Measurements from ENCODE around the gene PIK3R3. TPM values are rescaled to one million over a fixed set of nuclear protein-coding genes. Genes with fewer than 3 reads are reported as not detected.

PIK3R3 gene
- total and polyA plus RNA-seq, 2 experiments from 2014 or later, result 8.4 to 16.8 TPM

DNA sequence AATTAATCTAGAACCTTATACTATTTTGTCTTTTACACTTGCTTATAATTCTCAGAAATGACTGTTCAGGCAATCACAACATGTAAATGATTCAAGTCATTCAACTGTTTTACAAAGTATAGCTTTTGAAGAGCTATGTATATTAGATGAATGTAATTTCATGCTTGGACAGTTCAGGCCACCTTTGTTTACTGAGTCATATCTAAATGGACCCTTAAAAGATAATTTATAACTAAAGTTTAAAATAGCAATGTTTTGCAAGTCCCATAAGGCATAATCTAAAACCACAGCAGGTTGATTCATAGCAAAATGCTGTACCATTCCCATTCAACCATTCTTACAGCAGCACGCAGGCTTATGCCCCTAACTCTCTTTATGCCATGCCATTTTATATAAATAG, 64.8 kb downstream of the PIK3R3 start:
- H3K27ac ChIP-seq, result no peak overlapping the region
- H3K9me3 ChIP-seq (ENCODE audit: low read depth), result no peaks in the 10 kb centered on the region
- no peak overlapping the region for H3K4me2 ChIP-seq
- H3K4me1 ChIP-seq (ENCODE audit: insufficient read depth), result peaks cover 6% of the 10 kb centered on the region
- DNase-seq (ENCODE audit: low spot score), result no peak
- TF ChIP-seq, protein P1, sequence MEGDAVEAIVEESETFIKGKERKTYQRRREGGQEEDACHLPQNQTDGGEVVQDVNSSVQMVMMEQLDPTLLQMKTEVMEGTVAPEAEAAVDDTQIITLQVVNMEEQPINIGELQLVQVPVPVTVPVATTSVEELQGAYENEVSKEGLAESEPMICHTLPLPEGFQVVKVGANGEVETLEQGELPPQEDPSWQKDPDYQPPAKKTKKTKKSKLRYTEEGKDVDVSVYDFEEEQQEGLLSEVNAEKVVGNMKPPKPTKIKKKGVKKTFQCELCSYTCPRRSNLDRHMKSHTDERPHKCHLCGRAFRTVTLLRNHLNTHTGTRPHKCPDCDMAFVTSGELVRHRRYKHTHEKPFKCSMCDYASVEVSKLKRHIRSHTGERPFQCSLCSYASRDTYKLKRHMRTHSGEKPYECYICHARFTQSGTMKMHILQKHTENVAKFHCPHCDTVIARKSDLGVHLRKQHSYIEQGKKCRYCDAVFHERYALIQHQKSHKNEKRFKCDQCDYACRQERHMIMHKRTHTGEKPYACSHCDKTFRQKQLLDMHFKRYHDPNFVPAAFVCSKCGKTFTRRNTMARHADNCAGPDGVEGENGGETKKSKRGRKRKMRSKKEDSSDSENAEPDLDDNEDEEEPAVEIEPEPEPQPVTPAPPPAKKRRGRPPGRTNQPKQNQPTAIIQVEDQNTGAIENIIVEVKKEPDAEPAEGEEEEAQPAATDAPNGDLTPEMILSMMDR (IDR thresholded peaks at IDR 0.05; ENCODE audit: poor library complexity), result no peak
- H2AFZ ChIP-seq, result no peak overlapping the region
- no peak overlapping the region for H3K4me3 ChIP-seq
- no peaks in the 10 kb centered on the region for H4K20me1 ChIP-seq (ENCODE audit: insufficient read depth, poor library complexity, severe bottlenecking)
- no peaks in the 10 kb centered on the region for H3K27me3 ChIP-seq
- H3K79me2 ChIP-seq, result no peaks in the 10 kb centered on the region
- no peaks in the 10 kb centered on the region for H3K9me2 ChIP-seq (replicated peaks; ENCODE audit: insufficient read depth)
- no peaks in the 10 kb centered on the region for H3K36me3 ChIP-seq (replicated peaks; ENCODE audit: insufficient read depth, low read depth)
- WGBS (ENCODE audit: low lambda C conversion rate, missing lambda C conversion rate), result 91% methylated on average over 1 of the region's 1 CpG

DNA sequence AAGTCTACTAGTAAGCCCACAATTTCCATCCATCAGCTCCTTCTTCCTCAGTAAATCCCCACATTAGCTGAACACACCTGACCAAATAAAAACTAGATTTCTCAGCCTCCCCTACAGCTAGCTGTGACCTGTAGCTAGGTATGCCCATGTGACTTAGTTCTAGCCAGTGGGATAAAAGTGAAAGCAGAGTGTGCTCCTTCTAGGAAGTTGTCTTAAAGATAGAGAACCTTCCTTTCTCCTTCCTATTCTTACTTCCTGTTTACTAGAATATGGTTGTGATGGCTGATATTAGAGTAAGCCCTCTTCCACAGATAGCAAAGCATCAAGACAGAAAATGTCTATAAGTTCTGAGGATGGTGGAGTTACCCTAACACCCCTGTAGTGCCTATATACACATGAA, 67.0 kb downstream of the PIK3R3 start:
- TF ChIP-seq EZH2 (IDR thresholded peaks at IDR 0.05; ENCODE audit: borderline replicate concordance), result no peak
- TF ChIP-seq, protein P1 (IDR thresholded peaks at IDR 0.05; ENCODE audit: poor library complexity), result no peak
- peak overlapping the region; percentile 22 for H2AFZ ChIP-seq
- DNase-seq (ENCODE audit: low spot score), result peak; percentile 15

DNA sequence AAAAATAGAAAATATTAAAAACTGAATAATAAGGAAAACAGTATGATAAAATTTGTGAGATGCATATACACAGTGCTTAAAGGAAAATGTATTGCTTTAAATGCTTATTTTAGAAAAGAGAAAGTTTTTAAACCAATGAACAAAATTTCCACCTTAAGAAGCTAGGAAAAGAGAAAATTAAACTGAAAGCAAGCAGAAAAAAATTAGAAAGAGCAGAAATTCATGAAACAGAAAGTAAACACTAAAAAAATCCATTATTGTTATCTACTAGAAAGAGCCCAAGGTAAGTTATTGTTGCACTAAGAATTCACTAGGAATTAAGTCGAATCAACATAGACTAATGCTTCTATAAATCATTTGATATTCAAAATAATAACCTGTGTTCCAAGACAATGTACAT, 67.7 kb downstream of the PIK3R3 start:
- Histone ChIP-seq H3K9me2 (replicated peaks; ENCODE audit: insufficient read depth) (no peaks in the 10 kb centered on the region), H3K36me3 (replicated peaks; ENCODE audit: insufficient read depth, low read depth) (no peaks in the 10 kb centered on the region), H2AFZ (no peak overlapping the region), H3K79me2 (no peaks in the 10 kb centered on the region), H3K4me1 (ENCODE audit: insufficient read depth) (peaks cover 6% of the 10 kb centered on the region), H3K4me3 (no peak overlapping the region), H3K27ac (no peak overlapping the region), H4K20me1 (ENCODE audit: insufficient read depth, poor library complexity, severe bottlenecking) (no peaks in the 10 kb centered on the region), H3K4me2 (no peak overlapping the region), H3K9me3 (ENCODE audit: low read depth) (no peaks in the 10 kb centered on the region), H3K27me3 (no peaks in the 10 kb centered on the region)
- 97% methylated on average over 1 of the region's 1 CpG for WGBS (ENCODE audit: low lambda C conversion rate, missing lambda C conversion rate)
- no peak for DNase-seq (ENCODE audit: low spot score)
- no peak for TF ChIP-seq EZH2phosphoT487 (IDR thresholded peaks at IDR 0.05; ENCODE audit: low read depth, severe bottlenecking, unreplicated experiment)
- TF ChIP-seq EZH2 (IDR thresholded peaks at IDR 0.05; ENCODE audit: borderline replicate concordance), result no peak
- TF ChIP-seq, protein P1 (IDR thresholded peaks at IDR 0.05; ENCODE audit: poor library complexity), result no peak

More for the DNA sequence above, 67.0 kb downstream of the PIK3R3 start:
- Histone ChIP-seq H3K27ac (no peak overlapping the region), H3K36me3 (replicated peaks; ENCODE audit: insufficient read depth, low read depth) (no peaks in the 10 kb centered on the region), H3K79me2 (no peaks in the 10 kb centered on the region), H4K20me1 (ENCODE audit: insufficient read depth, poor library complexity, severe bottlenecking) (no peaks in the 10 kb centered on the region), H3K9me2 (replicated peaks; ENCODE audit: insufficient read depth) (no peaks in the 10 kb centered on the region), H3K4me1 (ENCODE audit: insufficient read depth) (peaks cover 6% of the 10 kb centered on the region), H3K4me2 (no peak overlapping the region), H3K27me3 (no peaks in the 10 kb centered on the region), H3K9me3 (ENCODE audit: low read depth) (no peaks in the 10 kb centered on the region), H3K4me3 (no peak overlapping the region)

DNA sequence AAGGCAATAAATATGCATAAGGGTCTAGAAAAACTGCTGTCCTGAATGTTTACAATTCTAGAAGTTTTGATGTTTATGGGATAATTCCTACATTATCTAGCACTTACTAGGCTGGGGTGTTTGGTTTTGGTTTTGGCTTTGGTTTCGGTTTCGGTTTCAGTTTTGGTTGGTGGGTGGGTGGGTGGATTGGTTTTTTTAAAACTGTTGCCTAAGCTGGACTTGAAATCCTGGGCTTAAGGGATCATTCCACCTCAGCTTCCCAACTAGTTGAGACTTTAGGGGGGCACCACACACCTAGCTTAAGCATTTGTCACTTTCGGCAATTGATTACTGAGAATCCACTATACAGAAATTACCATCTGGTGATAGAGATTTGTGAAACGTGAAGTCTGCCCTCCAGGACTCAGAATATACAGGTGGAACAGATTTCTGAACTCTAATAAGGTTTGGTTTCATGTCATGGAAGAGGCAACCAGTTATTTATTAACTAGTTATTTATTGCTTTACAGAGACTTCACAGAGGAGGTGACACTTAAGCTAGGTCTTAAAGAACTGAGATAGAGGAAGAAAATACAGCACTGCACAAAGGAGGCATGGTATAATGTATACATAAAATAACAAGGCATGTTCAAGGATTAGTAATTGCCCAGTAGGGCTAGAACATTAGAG, 69.6 kb downstream of the PIK3R3 start:
- Histone ChIP-seq H4K20me1 (ENCODE audit: insufficient read depth, poor library complexity, severe bottlenecking) (no peaks in the 10 kb centered on the region), H3K79me2 (no peaks in the 10 kb centered on the region), H3K36me3 (replicated peaks; ENCODE audit: insufficient read depth, low read depth) (peaks cover 4% of the 10 kb centered on the region), H3K27ac (peak overlapping the region; percentile 84), H3K27me3 (no peaks in the 10 kb centered on the region), H3K9me3 (ENCODE audit: low read depth) (no peaks in the 10 kb centered on the region), H3K4me1 (ENCODE audit: insufficient read depth) (peaks cover 4% of the 10 kb centered on the region), H3K4me3 (no peak overlapping the region), H2AFZ (no peak overlapping the region), H3K4me2 (peak overlapping the region; percentile 57), H3K9me2 (replicated peaks; ENCODE audit: insufficient read depth) (no peaks in the 10 kb centered on the region)
- peak; percentile 14 for DNase-seq (ENCODE audit: low spot score)
- WGBS (ENCODE audit: low lambda C conversion rate, missing lambda C conversion rate), result 87% methylated on average over 4 of the region's 4 CpGs
- TF ChIP-seq, protein P1 (IDR thresholded peaks at IDR 0.05; ENCODE audit: poor library complexity), result no peak
- TF ChIP-seq EZH2phosphoT487 (IDR thresholded peaks at IDR 0.05; ENCODE audit: low read depth, severe bottlenecking, unreplicated experiment) (no peak), EZH2 (IDR thresholded peaks at IDR 0.05; ENCODE audit: borderline replicate concordance) (no peak)

Measured in hepatocyte (in vitro differentiated cells).